ENCODE measurements around the gene TIMP2.

TIMP2 gene

DNA sequence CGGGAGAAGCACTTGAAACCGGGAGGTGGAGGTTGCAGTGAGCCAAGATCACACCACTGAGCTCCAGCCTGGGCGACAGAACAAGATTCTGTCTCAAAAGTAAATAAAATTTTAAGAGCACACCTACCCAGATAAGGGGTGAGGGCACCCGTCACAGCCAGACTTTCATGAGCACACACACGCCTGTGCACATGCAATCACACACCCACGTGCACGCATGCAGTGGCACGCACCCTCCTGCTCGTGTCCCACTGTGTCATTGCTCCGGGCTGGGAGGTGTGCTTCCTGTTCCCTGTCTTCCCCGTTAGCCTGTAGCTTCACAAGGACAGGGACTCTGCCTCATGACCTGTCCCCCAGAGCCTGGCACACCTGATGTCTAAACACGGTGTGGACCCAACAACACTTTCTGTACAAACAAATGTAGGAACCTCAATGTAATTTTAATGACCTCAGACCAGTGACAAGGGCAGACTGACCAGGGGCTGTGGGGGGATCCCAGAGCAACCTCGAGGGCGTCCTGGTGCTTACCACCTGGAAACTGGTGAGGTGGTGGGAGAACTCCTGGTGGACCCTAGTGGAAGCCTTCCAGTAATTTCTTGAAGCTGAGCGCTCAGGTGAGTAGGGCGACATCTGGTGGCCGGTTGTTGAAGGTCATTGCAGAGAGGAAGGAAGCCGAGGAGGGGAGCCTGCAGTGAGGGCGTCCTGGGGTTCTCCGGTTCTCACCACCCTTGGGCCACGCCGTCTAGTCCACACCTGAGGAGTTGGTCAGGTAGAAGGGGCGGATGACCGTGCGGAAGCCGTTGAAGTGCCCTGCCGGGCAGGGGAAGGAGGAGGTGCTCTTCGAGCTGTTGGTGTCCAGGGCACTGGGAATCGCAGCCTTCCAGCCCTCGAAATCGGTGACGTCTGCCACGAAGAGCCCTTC, 45.9 kb upstream of the TIMP2 start:
- Histone ChIP-seq H3K27ac (peak overlapping the region; percentile 15 to 32), H3K36me3 (peaks cover 0 to 48% (median 0%) of the 10 kb centered on the region in 3 donors), H3K4me3 (no peak overlapping the region), H3K27me3 (no peaks in the 10 kb centered on the region), H3K9me3 (no peaks in the 10 kb centered on the region), H3K4me1 (peaks cover 0 to 28% (median 20%) of the 10 kb centered on the region in 4 donors)
- intact Hi-C loops (cut with DNase I; ENCODE audit: low total_unique reads) = loop anchor here (2.0 to 5.0 kb wide), 3 partner anchors 49 to 102 kb away; no protein-coding TSS in a partner anchor
- DNase-seq = peak; percentile 84 to 87
- TF ChIP-seq CTCF (IDR thresholded peaks at IDR 0.05) = peak; percentile 86 to 92

- TF ChIP-seq CTCF (IDR thresholded peaks at IDR 0.05) = no peak
- Histone ChIP-seq H3K27me3 (no peaks in the 10 kb centered on the region), H3K4me1 (peaks cover 0 to 15% (median 11%) of the 10 kb centered on the region in 4 donors), H3K4me3 (no peak overlapping the region), H3K27ac (no peak overlapping the region), H3K9me3 (no peaks in the 10 kb centered on the region), H3K36me3 (peaks cover 0 to 48% (median 0%) of the 10 kb centered on the region in 3 donors)
- DNase-seq = no peak
- intact Hi-C loops (cut with DNase I; ENCODE audit: low total_unique reads) = loop anchor here (2.0 to 5.0 kb wide), 3 partner anchors 48 to 101 kb away; no protein-coding TSS in a partner anchor
Measured at GRCh38 chr17:78969865-78970264, 44.7 kb upstream of the TIMP2 start.

DNA sequence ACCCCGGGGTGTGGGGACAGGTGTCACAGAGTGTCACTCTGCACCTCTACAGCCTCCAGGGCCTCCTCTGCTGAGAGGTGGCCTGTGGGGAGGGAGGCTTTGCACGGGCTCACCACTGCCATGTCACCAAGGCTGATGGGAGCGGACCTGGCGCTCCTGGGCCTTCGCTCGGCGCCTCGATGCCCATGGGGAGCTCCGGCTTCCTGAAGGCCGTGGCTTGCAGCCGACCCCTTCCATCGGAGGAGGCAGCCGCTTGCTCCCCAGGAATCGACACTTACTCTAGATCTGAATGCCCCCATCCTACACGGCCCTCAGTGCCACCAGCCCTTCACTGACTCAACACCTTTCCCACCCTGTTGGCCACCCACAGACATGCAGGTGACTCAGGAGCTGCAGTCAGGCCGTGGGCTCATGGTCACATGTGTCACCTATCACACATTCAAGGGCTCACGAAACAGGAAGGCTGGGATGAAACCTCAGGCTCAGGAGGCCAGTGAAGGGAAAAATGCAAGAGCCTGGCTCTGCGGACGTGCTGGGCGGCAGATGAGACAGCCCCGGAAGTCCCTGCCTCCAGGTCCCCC, 42.7 kb upstream of the TIMP2 start:
- Histone ChIP-seq H3K27ac (no peak overlapping the region), H3K27me3 (no peaks in the 10 kb centered on the region), H3K4me3 (no peak overlapping the region), H3K4me1 (peaks cover 0 to 8% (median 6%) of the 10 kb centered on the region in 4 donors), H3K9me3 (no peaks in the 10 kb centered on the region), H3K36me3 (peaks cover 0 to 48% (median 0%) of the 10 kb centered on the region in 3 donors)
- no peak for DNase-seq
- intact Hi-C loops (cut with DNase I; ENCODE audit: low total_unique reads) = no loop called here
- TF ChIP-seq CTCF (IDR thresholded peaks at IDR 0.05) = no peak

GRCh38 chr17:78966910-78967600, 41.9 kb upstream of the TIMP2 start:
- no peaks in the 10 kb centered on the region for H3K27me3 ChIP-seq
- DNase-seq = no peak
- peaks cover 0 to 8% (median 6%) of the 10 kb centered on the region in 4 donors for H3K4me1 ChIP-seq
- peaks cover 0 to 42% (median 0%) of the 10 kb centered on the region in 3 donors for H3K36me3 ChIP-seq
- H3K4me3 ChIP-seq = no peak overlapping the region
- intact Hi-C loops (cut with DNase I; ENCODE audit: low total_unique reads) = no loop called here
- H3K27ac ChIP-seq = no peak overlapping the region
- H3K9me3 ChIP-seq = no peaks in the 10 kb centered on the region
- TF ChIP-seq CTCF (IDR thresholded peaks at IDR 0.05) = no peak

GRCh38 chr17:78966123-78966813, 41.1 kb upstream of the TIMP2 start:
- peak in 1 of 2 donors; percentile 47 for DNase-seq
- TF ChIP-seq CTCF (IDR thresholded peaks at IDR 0.05) = no peak
- no peak overlapping the region for H3K4me3 ChIP-seq
- peaks cover 0 to 38% (median 0%) of the 10 kb centered on the region in 3 donors for H3K36me3 ChIP-seq
- peaks cover 0 to 6% (median 2%) of the 10 kb centered on the region in 4 donors for H3K4me1 ChIP-seq
- H3K27ac ChIP-seq = no peak overlapping the region
- intact Hi-C loops (cut with DNase I; ENCODE audit: low total_unique reads) = no loop called here
- no peaks in the 10 kb centered on the region for H3K9me3 ChIP-seq
- no peaks in the 10 kb centered on the region for H3K27me3 ChIP-seq
